Medulla oblongata (tissue), 1 donor: ENCODE measurements around the gene HPS5.

Experiments used
- DNase-seq: peaks from one replicate; pipeline ENCODE4 v3.0.0-alpha.2; 2015; ENCODE audit errors: extremely low spot score

Gene HPS5

GRCh38 chr11:18317551-18317950, 4.4 kb downstream of the HPS5 start:
- no peak for DNase-seq

DNA sequence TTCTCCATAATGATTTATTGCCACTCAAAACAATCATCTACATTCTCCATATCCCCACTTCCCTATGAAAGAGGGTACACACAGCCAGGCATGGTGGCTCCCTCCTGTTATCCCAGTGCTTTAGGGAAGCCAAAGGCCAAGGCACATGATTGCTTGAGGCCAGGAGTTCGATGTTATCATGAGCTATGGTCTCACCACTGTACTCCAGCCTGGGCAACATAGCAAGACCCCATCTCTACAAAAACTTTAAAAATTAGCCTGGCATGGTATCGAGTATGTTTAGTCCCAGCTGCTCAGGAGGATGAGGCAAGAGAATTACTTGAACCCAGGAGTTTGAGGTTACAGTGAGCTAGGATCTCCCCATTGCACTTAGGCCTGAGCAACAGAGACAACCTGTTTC, 6.0 kb downstream of the HPS5 start:
- DNase-seq = no peak

DNA sequence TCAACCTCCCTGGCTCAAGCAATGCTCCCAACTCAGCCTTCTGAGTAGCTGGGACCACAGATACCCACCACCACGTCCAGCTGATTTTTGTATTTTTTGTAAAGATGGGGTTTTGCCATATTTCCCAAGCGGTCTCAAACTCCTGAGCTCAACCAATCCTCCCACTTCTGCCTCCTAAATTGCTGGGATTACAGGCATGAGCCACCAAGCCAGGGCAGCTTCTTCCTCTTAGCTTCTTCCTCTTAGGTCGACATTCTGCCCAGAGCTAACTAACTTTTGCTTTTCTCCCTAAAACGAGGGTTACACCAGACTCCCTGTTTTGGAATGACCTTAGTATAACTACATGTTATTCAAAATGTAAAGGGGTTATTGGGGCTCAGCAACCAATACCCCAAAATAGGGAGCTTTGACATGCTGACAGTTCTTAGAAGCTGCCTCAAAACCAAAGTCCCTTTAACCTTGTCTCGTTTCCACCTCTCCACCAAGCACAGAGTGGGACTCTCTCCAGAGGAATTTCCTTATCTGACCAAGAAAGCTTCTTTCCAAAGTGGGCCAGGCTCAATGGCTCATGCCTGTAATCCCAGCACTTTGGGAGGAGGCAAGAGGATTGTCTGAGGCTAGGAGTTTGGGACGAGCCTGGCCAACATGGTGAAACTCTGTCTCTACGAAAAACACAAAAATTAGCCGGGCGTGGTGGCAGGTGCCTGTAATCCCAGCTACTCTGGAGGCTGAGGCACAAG, 7.0 kb downstream of the HPS5 start:
- DNase-seq = no peak

DNA sequence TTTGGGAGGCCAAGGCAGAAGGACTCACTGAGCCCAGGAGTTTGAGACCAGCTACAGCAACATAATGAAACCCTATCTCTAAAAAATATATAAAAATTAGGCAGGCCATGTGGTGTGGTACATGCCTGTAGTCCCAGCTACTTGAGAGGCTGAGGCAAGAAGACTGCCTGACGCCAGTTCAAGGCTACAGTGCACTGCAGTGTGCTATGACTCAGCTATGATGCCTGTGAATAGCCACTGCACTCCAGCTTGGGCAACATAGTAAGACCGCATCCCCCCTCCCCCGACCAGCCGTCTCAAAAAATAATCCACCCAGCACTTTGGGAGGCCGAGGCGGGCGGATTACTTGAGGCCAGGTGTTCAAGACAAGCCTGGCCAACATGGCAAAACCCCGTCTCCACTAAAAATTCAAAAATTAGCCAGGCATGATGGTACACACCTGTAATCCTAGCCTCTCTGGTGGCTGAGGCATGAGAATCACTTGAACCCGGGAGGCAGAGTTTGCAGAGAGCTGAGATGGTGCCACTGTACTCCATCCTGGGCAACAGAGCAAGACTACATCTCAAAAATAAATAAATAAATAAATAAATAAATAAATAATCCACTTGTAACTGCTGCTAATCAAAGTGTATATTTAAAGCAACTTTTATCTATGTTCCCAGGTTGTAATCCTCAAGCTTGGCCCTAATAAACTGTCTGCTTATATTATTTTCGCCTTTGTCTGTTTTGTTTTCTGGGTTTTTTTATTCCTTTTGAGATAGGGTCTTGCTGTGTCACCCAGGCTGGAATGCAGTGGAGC, 7.8 kb downstream of the HPS5 start:
- no peak for DNase-seq

DNA sequence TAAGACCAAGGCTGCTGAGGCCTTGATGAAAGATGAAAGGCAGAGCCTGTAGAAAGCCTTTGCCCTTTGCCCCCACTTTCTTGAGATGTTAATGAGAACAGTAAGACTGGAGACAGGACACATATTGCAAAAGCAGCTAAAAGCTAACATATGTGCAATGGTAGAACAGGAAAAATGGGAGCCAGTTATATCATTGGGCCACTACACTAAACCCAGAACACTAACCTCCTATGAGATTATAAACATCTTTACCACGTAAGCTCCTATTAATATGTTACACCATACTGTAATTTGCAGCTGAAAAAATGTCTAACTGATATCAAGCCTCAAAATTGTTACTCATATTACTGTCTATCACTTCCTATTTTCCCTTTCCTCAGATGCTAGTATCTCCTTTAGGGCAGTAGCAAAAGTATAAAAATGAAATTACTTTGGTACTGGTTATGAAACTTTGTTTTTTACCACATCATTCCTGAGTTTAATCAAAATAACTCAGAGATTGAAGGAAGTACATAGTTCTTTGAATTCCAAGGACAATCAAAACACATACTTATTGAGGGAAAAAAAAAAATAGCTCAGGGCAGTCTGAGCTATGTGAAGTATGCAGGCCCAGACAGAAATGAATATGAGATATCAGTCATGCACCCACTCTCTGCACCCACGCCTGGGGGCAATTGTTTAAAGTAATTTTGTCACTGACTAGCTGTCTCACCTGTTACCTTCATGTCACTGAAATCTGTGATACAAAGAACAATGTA, 9.1 kb downstream of the HPS5 start:
- DNase-seq = no peak

GRCh38 chr11:18312012-18312411, 9.9 kb downstream of the HPS5 start:
- DNase-seq = no peak

DNA sequence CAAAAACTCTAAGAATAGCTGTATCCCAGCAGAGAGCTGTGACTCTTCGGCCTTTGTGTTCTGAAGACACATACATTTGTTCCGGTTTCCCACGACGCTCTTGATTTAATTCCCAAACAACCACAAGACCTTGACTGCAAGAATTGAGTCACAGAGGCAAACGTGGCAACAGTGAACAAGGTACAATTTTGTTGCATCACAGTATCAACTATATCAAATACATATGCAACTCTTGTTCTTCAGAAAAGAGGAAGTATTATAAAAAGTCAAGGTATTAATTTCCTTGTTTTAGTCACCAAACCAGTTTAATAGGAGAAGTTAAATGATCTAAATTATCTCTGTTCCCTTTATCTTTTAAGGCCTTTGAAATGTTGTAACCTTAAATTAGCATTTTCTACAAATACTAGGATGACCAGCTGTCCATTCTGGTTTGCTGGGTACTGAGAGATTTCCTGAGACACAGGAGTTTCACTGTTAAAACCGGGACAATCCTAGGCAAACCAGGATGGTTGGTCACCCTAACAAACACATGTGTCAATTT, 11.1 kb downstream of the HPS5 start:
- no peak for DNase-seq

DNA sequence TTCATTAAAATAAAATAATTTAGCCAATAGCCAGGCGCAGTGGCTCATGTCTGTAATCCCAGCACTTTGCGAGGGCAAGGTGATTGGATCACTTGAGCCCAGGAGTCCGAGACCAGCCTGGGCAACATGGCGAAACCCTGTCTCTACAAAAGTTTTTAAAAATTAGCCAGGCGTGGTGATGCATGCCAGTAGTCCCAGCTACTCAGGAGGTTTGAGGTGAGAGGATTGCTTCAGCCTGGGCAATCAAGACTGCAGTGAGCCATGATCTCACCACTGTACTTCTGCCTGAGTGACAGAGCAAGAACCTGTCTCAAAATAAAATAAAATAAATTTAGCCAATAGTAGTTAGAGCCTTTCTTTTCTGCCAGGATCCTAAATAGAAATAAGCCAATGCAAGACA, 12.2 kb downstream of the HPS5 start:
- no peak for DNase-seq

- no peak for DNase-seq
Measured at GRCh38 chr11:18308242-18308641, 13.7 kb downstream of the HPS5 start.

DNA sequence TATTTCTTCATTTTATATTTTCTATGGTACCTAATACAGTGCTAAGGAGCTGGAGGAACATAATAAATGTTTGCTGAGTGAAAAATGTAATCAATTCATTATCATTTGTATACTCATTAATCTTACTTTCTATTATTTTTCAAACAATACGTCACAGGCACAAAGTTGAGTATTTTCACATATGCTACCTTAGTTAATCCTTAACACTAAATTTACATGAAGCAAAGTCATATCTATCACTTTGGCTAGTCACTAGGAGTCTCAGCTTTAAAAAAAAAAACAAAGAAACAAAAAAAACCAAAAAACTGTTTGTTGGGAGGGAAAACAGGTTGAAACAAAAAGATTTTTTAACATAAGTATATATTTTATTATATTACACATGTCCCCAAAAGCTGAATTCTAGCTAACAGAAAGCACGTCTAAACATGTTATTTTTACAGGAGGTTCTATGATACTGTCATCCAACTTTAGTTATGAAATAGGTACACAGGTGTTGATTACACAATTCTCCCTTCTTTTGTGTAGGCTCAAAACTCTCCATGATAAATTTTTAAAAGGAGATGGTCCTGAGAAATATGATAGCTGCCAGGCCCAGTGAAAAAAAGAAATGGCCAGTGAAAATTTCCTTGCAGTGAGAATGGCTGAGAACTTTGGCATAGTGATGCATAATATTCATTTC, 14.3 kb downstream of the HPS5 start:
- DNase-seq = no peak

GRCh38 chr11:18304745-18305144, 17.2 kb downstream of the HPS5 start:
- no peak for DNase-seq

- no peak for DNase-seq
Measured at GRCh38 chr11:18299721-18300120, 22.2 kb downstream of the HPS5 start.

GRCh38 chr11:18295316-18295715, 26.6 kb downstream of the HPS5 start:
- peak; percentile 59 for DNase-seq

DNA sequence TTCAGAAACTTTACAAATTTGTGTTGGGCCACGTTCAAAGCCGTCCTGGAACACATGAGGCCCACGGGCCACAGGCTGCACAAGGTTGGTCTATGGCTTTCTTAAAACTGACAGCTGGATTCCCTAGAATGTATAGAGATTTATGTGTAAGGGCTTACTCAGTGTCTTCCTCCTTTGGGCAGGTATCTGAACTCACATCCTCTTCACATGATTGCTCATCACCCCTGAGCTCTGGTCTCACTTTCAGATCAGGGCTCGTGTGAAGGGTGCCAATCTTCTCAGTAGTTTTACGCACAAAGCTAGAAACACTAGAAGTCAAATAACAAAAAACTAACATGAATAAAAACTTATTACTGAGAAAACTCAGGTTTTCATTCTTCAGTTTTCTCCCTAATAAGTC, 27.1 kb downstream of the HPS5 start:
- no peak for DNase-seq

- DNase-seq = no peak
Measured at GRCh38 chr11:18288911-18289310, 33.0 kb downstream of the HPS5 start.

- DNase-seq = no peak
Measured at GRCh38 chr11:18285841-18286240, 36.1 kb downstream of the HPS5 start.

- peak; percentile 26 for DNase-seq
Measured at GRCh38 chr11:18282626-18283025, 39.3 kb downstream of the HPS5 start.

- DNase-seq = peak; percentile 13
Measured at GRCh38 chr11:18280438-18281045, 41.4 kb downstream of the HPS5 start.

DNA sequence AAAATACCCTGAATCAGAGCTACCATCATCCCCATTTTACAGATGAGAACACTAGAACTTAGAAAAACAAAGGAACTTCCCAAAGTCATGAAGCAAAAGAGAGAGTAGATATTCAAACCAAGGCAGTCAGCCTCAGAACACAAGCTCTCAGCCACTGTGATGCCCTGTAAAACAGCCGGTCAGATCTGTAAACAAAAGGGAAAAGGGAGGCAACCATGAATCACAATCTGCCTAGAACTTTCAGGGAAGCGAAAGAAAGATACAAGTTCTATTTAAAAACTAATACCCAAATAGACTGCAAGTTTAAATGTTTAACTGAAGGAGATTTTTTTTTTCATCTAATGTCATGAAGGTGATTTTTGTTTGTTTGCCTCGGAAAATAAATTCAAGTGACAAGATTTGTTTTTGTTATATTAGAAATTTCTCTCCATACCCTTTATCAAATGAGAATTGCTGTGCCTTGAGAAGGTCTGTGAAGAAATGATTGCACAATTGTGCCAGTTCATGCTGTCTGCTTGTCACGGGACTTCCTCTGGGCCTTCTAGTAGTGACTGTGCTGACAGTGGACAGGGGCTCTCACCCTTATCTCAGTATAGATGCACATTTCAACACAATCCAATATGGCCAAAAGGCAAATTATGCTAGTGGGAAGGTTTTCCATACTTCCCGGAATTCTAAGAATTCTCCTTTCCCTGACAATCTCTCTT, 44.2 kb downstream of the HPS5 start:
- DNase-seq = peak; percentile 76

DNA sequence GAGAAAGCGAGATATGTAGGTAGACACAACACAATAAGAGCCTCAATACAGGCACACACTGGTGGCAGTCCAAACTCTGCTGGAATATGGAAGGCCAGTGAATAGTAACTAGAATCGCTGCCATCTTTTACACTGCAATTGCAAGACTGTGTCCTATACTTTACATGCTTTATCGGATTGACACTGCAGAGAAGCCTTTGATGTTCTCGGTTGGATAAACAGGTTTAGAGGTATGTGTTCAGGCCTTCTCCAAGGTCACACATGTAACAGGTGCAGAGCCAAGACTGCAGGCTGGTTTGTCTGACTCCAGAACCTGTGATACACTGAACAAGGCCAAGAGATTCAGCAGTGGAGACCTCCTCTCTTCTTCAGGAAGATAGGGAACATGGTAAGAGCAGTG, 50.7 kb downstream of the HPS5 start:
- DNase-seq = no peak

DNA sequence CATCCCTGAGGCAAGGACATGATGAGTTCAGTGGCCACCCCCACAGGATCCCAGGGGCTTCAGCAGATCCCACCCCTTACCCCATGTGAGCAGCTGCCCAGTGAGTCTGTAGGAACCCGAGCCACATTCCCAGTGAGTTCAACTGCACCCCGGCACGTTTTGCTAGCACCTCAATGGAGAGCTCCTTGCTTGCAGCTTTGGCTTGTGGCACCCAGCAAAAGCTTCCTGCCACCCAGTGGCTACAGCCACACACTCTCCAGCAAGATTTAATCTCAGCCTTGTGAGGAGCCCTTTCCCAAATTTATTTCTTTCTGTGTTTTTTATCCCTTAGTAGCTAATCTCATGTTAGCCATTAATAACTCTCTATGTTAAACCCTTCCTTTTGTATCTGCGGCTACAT, 51.8 kb downstream of the HPS5 start:
- no peak for DNase-seq
